NB4 (cell line): ENCODE results near the gene GABBR1.

Experiments
- MYC ChIP-seq: IDR thresholded peaks from 2 replicates; pipeline ENCODE4 v1.6.1; 2011; ENCODE audit warnings: low read depth, low read length
- POLR2A ChIP-seq: IDR thresholded peaks from 2 replicates; pipeline ENCODE4 v1.6.1; 2011; ENCODE audit warnings: mild to moderate bottlenecking; ENCODE audit not compliant: insufficient read length; ENCODE audit errors: extremely low read depth
- TF ChIP-seq, protein P1 (sequence below): IDR thresholded peaks from one replicate; pipeline ENCODE4 v1.5.1; 2012; ENCODE audit warnings: low read depth, low read length
- TF ChIP-seq, protein P2 (sequence below): IDR thresholded peaks from 2 replicates; pipeline ENCODE4 v1.6.1; 2011; ENCODE audit warnings: low read depth, low read length

DNA sequence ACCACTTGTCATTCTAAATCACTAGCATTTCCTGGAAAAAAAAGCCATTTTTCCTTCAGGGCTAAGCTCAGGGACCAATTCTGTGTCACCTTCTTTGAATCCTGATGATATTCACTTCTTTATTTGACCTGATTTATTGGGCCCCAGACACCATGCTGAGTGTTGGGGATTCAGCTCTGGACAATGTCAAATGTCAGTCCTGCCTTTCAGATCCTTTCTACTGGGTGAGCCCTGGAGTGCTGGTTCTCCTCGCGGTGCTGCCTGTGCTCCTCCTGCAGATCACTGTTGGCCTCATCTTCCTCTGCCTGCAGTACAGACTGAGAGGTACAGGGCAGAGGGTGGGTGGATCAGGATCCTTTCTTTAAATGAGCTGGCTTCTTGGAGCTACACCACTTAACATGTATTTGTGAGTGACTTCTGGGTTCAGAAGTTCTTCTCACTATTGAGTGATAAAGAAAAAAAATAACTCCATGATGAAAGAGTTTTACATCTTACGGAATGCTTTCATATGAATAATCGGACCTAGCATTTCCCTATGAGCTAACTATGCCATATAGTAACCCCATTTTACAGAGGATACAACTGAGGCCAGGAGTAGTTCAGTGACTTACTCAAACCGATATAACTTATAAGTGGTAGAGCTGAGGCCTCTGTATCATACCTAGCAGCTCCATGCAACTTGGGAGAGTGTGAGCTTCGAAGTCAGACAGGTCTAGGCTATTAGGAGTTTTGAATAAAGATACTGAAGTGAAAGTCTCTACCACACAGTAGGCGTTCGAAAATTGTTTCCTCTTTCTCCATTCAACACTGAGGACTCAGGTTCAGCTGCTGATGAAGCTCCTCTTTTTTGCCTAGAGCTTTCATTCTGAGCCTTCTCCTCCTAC is 33.2 kb upstream of the GABBR1 start:
- TF ChIP-seq POLR2A (no peak), MYC (no peak)
- TF ChIP-seq, protein P1, sequence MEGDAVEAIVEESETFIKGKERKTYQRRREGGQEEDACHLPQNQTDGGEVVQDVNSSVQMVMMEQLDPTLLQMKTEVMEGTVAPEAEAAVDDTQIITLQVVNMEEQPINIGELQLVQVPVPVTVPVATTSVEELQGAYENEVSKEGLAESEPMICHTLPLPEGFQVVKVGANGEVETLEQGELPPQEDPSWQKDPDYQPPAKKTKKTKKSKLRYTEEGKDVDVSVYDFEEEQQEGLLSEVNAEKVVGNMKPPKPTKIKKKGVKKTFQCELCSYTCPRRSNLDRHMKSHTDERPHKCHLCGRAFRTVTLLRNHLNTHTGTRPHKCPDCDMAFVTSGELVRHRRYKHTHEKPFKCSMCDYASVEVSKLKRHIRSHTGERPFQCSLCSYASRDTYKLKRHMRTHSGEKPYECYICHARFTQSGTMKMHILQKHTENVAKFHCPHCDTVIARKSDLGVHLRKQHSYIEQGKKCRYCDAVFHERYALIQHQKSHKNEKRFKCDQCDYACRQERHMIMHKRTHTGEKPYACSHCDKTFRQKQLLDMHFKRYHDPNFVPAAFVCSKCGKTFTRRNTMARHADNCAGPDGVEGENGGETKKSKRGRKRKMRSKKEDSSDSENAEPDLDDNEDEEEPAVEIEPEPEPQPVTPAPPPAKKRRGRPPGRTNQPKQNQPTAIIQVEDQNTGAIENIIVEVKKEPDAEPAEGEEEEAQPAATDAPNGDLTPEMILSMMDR, result no peak
- TF ChIP-seq, protein P2, sequence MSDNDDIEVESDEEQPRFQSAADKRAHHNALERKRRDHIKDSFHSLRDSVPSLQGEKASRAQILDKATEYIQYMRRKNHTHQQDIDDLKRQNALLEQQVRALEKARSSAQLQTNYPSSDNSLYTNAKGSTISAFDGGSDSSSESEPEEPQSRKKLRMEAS, result no peak
